HG03139 (cell line): ENCODE measurements around the gene PLPP4.

Source experiments
- ATAC-seq: cut with Tn5 transposase; IDR thresholded peaks from one replicate; pipeline ENCODE4 v1.9.1; 2021; ENCODE audit not compliant: unreplicated experiment

The PLPP4 gene

GRCh38 chr10:120572307-120572706 lies 115.3 kb downstream of the PLPP4 start:
- ATAC-seq, result no peak

GRCh38 chr10:120573355-120573754 lies 116.3 kb downstream of the PLPP4 start:
- ATAC-seq, result no peak

GRCh38 chr10:120574981-120575380 lies 118.0 kb downstream of the PLPP4 start:
- no peak for ATAC-seq

- ATAC-seq, result no peak
These were observed 118.4 kb downstream of the PLPP4 start for GRCh38 chr10:120575411-120575810.

- no peak for ATAC-seq
These were observed 121.1 kb downstream of the PLPP4 start for GRCh38 chr10:120578134-120578533.

GRCh38 chr10:120578890-120579289 lies 121.9 kb downstream of the PLPP4 start:
- ATAC-seq, result no peak

GRCh38 chr10:120580918-120581895 lies 124.2 kb downstream of the PLPP4 start:
- ATAC-seq, result no peak

- no peak for ATAC-seq
These were observed 125.7 kb downstream of the PLPP4 start for GRCh38 chr10:120582753-120583152.

- no peak for ATAC-seq
These were observed 126.5 kb downstream of the PLPP4 start for GRCh38 chr10:120583424-120584108.

- no peak for ATAC-seq
These were observed 127.8 kb downstream of the PLPP4 start for GRCh38 chr10:120584786-120585185.

- ATAC-seq, result no peak
These were observed 129.4 kb downstream of the PLPP4 start for GRCh38 chr10:120586471-120586872.

GRCh38 chr10:120587061-120587460 lies 130.0 kb downstream of the PLPP4 start:
- no peak for ATAC-seq

GRCh38 chr10:120588311-120588710 lies 131.3 kb downstream of the PLPP4 start:
- ATAC-seq, result no peak

GRCh38 chr10:120593693-120594092 lies 136.7 kb downstream of the PLPP4 start:
- no peak for ATAC-seq

GRCh38 chr10:120597902-120598301 lies 140.9 kb downstream of the PLPP4 start:
- ATAC-seq, result no peak

- ATAC-seq, result no peak
These were observed 141.4 kb downstream of the PLPP4 start for GRCh38 chr10:120598386-120598785.

- no peak for ATAC-seq
These were observed 142.2 kb downstream of the PLPP4 start for GRCh38 chr10:120599200-120599724.

GRCh38 chr10:120600871-120601649 lies 144.0 kb downstream of the PLPP4 start:
- no peak for ATAC-seq

GRCh38 chr10:120601999-120602398 lies 145.0 kb downstream of the PLPP4 start:
- no peak for ATAC-seq

GRCh38 chr10:120605410-120605809 lies 148.4 kb downstream of the PLPP4 start:
- no peak for ATAC-seq
